ENCODE measurements around the gene ITGAD.

GRCh38 chr16:31404353-31405064 is 11.4 kb downstream of the ITGAD start:
- TF ChIP-seq SUZ12 (IDR thresholded peaks at IDR 0.05; ENCODE audit: low read length) (no peak), POLR2AphosphoS5 (IDR thresholded peaks at IDR 0.05; ENCODE audit: low read depth, low read length) (no peak), POLR2A (IDR thresholded peaks at IDR 0.05; ENCODE audit: control extremely low read depth in 1 of 2, low read depth in 2 of 2, low read length in 2 of 2) (no peak), EP300 (IDR thresholded peaks at IDR 0.05; ENCODE audit: borderline replicate concordance in 1 of 2, low read depth in 2 of 2, low read length in 2 of 2) (no peak)

All from H1 (cell line).